OCI-LY3 (cell line): ENCODE data around the gene GRID2.

ENCODE experiments used
- H2AFZ ChIP-seq: fragments of 200-600, 300-600 bp; shearing (Covaris generic); 2 replicates; pipeline ENCODE4 v1.6.0; 2014; ENCODE audit warnings: antibody characterized with exemption, low read depth, low read length
- H3K27ac ChIP-seq: fragments of 200-600, 300-600 bp; sonication (generic); 2 replicates; pipeline ENCODE4 v1.5.1; 2014; ENCODE audit warnings: mild to moderate bottlenecking, low read length, moderate library complexity, mixed read lengths
- H3K27me3 ChIP-seq: fragments of 200-600, 300-600 bp; sonication (generic); 2 replicates; pipeline ENCODE4 v1.6.1; 2014; ENCODE audit warnings: low read depth, low read length, mixed read lengths
- H3K36me3 ChIP-seq: fragments of 200-600, 300-600 bp; sonication (generic); replicated peaks from 2 replicates; pipeline ENCODE3; 2014; ENCODE audit warnings: low read depth, low read length, mixed read lengths
- H3K4me1 ChIP-seq: fragments of 300-600, 200-600 bp; sonication (generic); 2 replicates; pipeline ENCODE4 v1.6.1; 2014; ENCODE audit warnings: low read length, mixed read lengths
- H3K4me2 ChIP-seq: fragments of 200-600, 300-600 bp; sonication (generic); 2 replicates; pipeline ENCODE4 v1.6.1; 2014; ENCODE audit warnings: low read length, mixed read lengths
- H3K4me3 ChIP-seq: fragments of 300-600, 200-600 bp; sonication (generic); 2 replicates; pipeline ENCODE4 v1.5.1; 2014; ENCODE audit warnings: antibody characterized with exemption, mild to moderate bottlenecking, low read length, moderate library complexity
- H3K79me2 ChIP-seq: fragments of 300-600, 200-600 bp; shearing (Covaris generic); 2 replicates; pipeline ENCODE4 v1.6.1; 2014; ENCODE audit warnings: mild to moderate bottlenecking, low read length, mixed read lengths
- H3K9ac ChIP-seq: fragments of 300-600, 200-600 bp; shearing (Covaris generic); 2 replicates; pipeline ENCODE4 v1.6.0; 2014; ENCODE audit warnings: mild to moderate bottlenecking, low read length, moderate library complexity
- H3K9me3 ChIP-seq: fragments of 200-600, 300-600 bp; shearing (Covaris generic); 2 replicates; pipeline ENCODE4 v1.6.1; 2014; ENCODE audit warnings: low read length, mixed read lengths; ENCODE audit not compliant: insufficient read depth
- H4K20me1 ChIP-seq: fragments of 200-600, 300-600 bp; sonication (generic); 2 replicates; pipeline ENCODE4 v1.6.1; 2016; ENCODE audit warnings: low read length, mixed read lengths; ENCODE audit not compliant: insufficient read depth
- EZH2phosphoT487 ChIP-seq: fragments of 200-600 bp; shearing (Covaris generic); IDR thresholded peaks from 2 replicates; pipeline ENCODE4 v1.6.1; 2018; ENCODE audit warnings: antibody characterized with exemption, mixed run types, low read depth
- TF ChIP-seq, protein P1 (sequence below): fragments of 200-600, 300-600 bp; sonication (generic); IDR thresholded peaks from 2 replicates; pipeline ENCODE4 v1.5.1; 2014; ENCODE audit warnings: antibody characterized with exemption, low read length, low read depth

GRID2 gene

DNA sequence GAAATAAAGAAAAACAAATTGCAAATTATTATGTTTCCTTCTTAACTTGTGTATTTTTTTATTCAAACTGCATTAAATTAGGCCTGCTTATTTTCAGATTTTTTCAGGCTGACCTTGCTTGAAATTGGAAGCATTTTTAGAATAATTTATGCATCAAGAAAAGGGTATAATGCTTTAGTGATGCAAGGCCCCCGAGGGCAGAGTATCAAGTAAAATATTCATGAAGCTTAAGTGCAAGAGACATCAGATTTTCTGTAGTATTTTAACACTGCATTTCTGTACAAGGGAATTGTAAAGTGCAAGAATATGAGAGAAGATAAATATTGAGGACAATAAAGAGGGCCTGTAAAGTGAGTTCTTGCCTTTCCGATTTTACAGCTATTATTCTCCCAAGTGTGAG is 1039.0 kb downstream of the GRID2 start:
- no peaks in the 10 kb centered on the region for H3K79me2 ChIP-seq
- H3K4me2 ChIP-seq: no peak overlapping the region
- no peak overlapping the region for H3K9ac ChIP-seq
- peaks cover 11% of the 10 kb centered on the region for H3K4me1 ChIP-seq
- H3K27me3 ChIP-seq: no peaks in the 10 kb centered on the region
- no peaks in the 10 kb centered on the region for H3K36me3 ChIP-seq
- TF ChIP-seq EZH2phosphoT487: no peak
- TF ChIP-seq, protein P1, sequence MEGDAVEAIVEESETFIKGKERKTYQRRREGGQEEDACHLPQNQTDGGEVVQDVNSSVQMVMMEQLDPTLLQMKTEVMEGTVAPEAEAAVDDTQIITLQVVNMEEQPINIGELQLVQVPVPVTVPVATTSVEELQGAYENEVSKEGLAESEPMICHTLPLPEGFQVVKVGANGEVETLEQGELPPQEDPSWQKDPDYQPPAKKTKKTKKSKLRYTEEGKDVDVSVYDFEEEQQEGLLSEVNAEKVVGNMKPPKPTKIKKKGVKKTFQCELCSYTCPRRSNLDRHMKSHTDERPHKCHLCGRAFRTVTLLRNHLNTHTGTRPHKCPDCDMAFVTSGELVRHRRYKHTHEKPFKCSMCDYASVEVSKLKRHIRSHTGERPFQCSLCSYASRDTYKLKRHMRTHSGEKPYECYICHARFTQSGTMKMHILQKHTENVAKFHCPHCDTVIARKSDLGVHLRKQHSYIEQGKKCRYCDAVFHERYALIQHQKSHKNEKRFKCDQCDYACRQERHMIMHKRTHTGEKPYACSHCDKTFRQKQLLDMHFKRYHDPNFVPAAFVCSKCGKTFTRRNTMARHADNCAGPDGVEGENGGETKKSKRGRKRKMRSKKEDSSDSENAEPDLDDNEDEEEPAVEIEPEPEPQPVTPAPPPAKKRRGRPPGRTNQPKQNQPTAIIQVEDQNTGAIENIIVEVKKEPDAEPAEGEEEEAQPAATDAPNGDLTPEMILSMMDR: no peak
- no peak overlapping the region for H3K27ac ChIP-seq
- H3K4me3 ChIP-seq: no peak overlapping the region
- H3K9me3 ChIP-seq: no peaks in the 10 kb centered on the region
- no peaks in the 10 kb centered on the region for H4K20me1 ChIP-seq
- no peak overlapping the region for H2AFZ ChIP-seq

DNA sequence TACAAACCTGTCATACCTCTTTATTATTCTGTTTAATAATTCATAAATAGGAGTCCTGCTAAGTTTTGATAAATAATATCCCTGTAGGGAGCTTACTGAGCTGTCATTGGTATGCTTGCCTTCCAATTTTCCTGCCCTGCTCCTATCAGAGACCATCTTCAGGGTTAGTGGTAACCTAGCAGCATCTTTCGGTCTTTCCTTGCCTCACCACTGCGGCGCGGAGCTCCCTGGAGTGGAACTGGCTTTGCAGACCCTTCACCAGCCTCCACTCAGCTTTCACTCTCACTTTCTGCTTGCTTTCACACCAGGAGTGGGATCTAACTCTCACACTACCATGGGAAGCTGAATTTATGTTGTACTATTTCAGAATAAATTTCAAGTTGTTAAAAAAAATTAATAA is 1043.1 kb downstream of the GRID2 start:
- Histone ChIP-seq H3K79me2 (no peaks in the 10 kb centered on the region), H3K9ac (no peak overlapping the region), H2AFZ (no peak overlapping the region), H3K9me3 (no peaks in the 10 kb centered on the region), H3K4me1 (no peaks in the 10 kb centered on the region), H3K4me3 (no peak overlapping the region), H3K27me3 (no peaks in the 10 kb centered on the region), H3K36me3 (no peaks in the 10 kb centered on the region), H3K4me2 (no peak overlapping the region), H3K27ac (no peak overlapping the region), H4K20me1 (no peaks in the 10 kb centered on the region)
- TF ChIP-seq, protein P1: no peak
- no peak for TF ChIP-seq EZH2phosphoT487

DNA sequence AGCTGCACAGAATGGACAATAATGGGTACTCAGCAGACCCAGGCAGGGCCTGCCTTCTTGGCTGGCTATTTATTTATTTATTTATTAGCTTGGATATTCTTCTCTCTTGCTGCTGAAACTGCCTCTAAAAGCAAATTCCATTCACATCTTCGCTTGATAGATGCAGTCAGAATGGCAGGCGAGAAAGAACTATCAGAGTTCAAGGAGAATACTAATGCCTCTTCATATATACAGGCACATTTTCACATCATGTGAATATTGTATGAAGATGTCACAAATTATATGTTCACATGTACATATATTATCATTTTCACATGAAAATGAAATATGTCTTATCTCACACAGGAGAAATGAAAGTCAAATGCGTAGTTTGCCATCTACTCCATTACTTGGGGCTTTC is 1045.1 kb downstream of the GRID2 start:
- Histone ChIP-seq H3K9ac (no peak overlapping the region), H3K27ac (no peak overlapping the region), H3K27me3 (no peaks in the 10 kb centered on the region), H3K79me2 (no peaks in the 10 kb centered on the region), H3K4me2 (no peak overlapping the region), H3K9me3 (no peaks in the 10 kb centered on the region), H3K4me3 (no peak overlapping the region), H2AFZ (no peak overlapping the region), H3K36me3 (no peaks in the 10 kb centered on the region), H3K4me1 (no peaks in the 10 kb centered on the region), H4K20me1 (no peaks in the 10 kb centered on the region)
- TF ChIP-seq EZH2phosphoT487: no peak
- TF ChIP-seq, protein P1: no peak

DNA sequence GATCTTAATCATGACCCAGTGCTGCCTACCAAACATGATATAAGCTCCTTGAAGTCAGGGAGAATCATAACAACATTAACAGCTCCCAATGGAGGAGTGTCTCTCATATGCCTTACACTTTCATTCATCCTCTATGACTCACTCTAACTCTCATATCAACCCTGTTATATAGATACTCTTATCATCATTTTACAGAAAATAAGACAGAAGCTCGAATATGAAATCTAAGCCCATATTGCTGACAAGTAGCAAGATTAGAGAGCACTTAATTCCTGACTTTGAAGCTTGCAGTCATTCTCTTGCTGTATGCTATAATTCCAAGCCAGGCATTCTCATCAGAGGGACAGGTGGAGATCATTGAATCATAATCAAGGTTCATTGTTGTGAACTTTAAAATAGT is 1048.1 kb downstream of the GRID2 start:
- no peaks in the 10 kb centered on the region for H3K36me3 ChIP-seq
- no peaks in the 10 kb centered on the region for H3K9me3 ChIP-seq
- H2AFZ ChIP-seq: no peak overlapping the region
- H3K27ac ChIP-seq: no peak overlapping the region
- no peaks in the 10 kb centered on the region for H3K4me1 ChIP-seq
- no peak overlapping the region for H3K4me2 ChIP-seq
- H3K4me3 ChIP-seq: no peak overlapping the region
- TF ChIP-seq EZH2phosphoT487: no peak
- TF ChIP-seq, protein P1: no peak
- no peaks in the 10 kb centered on the region for H3K79me2 ChIP-seq
- H4K20me1 ChIP-seq: no peaks in the 10 kb centered on the region
- no peaks in the 10 kb centered on the region for H3K27me3 ChIP-seq
- no peak overlapping the region for H3K9ac ChIP-seq
